ENCODE measurements around the gene TDRD1.

DNA sequence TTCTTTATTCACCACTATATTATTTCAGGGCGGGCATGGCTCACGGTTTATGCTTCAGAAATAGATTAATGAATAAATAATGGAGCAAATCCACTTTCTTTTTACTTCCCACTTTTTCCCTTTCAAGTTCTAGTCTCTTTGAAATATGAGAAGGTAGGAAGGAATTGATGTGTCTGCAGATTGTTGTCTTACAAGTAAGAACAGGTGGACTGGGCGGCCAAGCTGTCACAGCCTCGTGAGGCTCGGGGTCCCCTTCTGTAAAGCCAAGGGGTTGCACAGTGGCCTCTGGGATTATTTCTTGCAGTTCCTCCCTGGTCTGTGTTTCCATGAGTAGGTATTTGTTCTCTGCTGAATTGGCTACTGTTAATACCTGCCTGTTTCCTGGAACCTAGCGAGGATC, 71.1 kb downstream of the TDRD1 start:
- TF ChIP-seq POLR2A (IDR thresholded peaks at IDR 0.05; ENCODE audit: low read depth, low read length) = no peak
- TF ChIP-seq TAF1 (IDR thresholded peaks at IDR 0.05; ENCODE audit: borderline replicate concordance, low read depth, low read length) = no peak
- TF ChIP-seq POLR2AphosphoS5 (IDR thresholded peaks at IDR 0.05; ENCODE audit: low read depth, low read length) = no peak
